ENCODE results near the gene WWP2. TPM values are rescaled to one million over a fixed set of nuclear protein-coding genes. Genes with fewer than 3 reads are reported as not detected.
"Not testable (repeated sequence)": the region's sequence is repeated elsewhere in the genome, so short reads cannot be mapped to it uniquely, and the experiment has no call there.

Gene WWP2
- polyA plus RNA-seq, 4 donors = 38.8 to 54.6 (median 45.8) TPM

GRCh38 chr16:69969657-69970056 lies 207.5 kb downstream of the WWP2 start:
- DNase-seq (ENCODE audit: low read depth in 4 of 4, low spot score in 2 of 4) = not testable (repeated sequence)

DNA sequence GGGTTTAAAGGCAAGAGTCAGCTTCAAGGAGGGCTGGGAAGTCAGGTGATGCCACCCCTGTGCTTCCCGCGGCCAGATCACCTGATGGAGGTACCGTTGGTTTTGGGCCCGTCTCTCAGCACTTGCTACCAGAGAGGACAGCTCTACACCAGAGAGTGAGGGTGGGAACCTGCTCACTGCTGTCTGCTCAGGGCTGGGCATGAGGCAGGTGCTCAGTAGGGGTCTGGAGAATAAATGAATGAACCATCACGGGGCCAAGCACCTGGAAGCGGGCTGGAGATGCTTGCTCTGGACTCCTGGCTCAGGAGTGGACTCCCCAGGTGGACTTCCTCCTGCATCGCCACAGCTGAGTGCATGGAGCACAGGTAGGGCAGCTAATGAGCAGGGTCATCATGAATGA lies 210.0 kb downstream of the WWP2 start:
- not testable (repeated sequence) for DNase-seq (ENCODE audit: low read depth in 4 of 4, low spot score in 2 of 4)

- not testable (repeated sequence) for DNase-seq (ENCODE audit: low read depth in 4 of 4, low spot score in 2 of 4)
Observed at GRCh38 chr16:69972935-69973334, 210.8 kb downstream of the WWP2 start.

GRCh38 chr16:69985196-69985595 lies 223.1 kb downstream of the WWP2 start:
- not testable (repeated sequence) for DNase-seq (ENCODE audit: low read depth in 4 of 4, low spot score in 2 of 4)

Other genes starting within 250 kb of the WWP2 start
- gene NFAT5, start 196.4 kb upstream of the WWP2 start, polyA plus RNA-seq (ENCODE audit: insufficient read length in 4 of 4) = 10 to 100 TPM; 25.3 to 70.2 (median 47.9) TPM
- 10 to 100 TPM; 22.1 to 31.5 (median 27.4) TPM for gene NQO1, start 35.8 kb upstream of the WWP2 start, polyA plus RNA-seq (ENCODE audit: insufficient read length in 4 of 4)
- 10 to 100 TPM; 60.8 to 71.9 (median 65.4) TPM for gene NOB1, start 7.4 kb upstream of the WWP2 start, polyA plus RNA-seq (ENCODE audit: insufficient read length in 4 of 4)
- gene CLEC18A, start 189.0 kb downstream of the WWP2 start, polyA plus RNA-seq (ENCODE audit: insufficient read length in 4 of 4) = 10 to 100 TPM; 48.0 to 91.8 (median 72.5) TPM

Data from left renal cortex interstitium (tissue), 4 donors.